Thyroid gland (tissue), 4 donors: ENCODE measurements around the gene CEP152.

Experiments
- POLR2A ChIP-seq, 2 donors: fragments of 450-650 bp; IDR thresholded peaks; one replicate each; pipeline ENCODE4 v1.6.1; 2017; ENCODE audit warnings: antibody characterized with exemption in 2 of 2, mild to moderate bottlenecking in 2 of 2, moderate library complexity in 1 of 2
- TF ChIP-seq, protein P1 (sequence below), 6 experiments: fragments of 200-600 bp in 3 of 6; fragments of 450-650 bp in 3 of 6; sonication (generic) in 3 of 6; IDR thresholded peaks; one replicate each; pipeline ENCODE4 v1.5.1; 2016 to 2019; ENCODE audit warnings: antibody characterized with exemption in 6 of 6, mild to moderate bottlenecking in 2 of 6, inconsistent platforms in 1 of 6, moderate library complexity in 1 of 6

DNA sequence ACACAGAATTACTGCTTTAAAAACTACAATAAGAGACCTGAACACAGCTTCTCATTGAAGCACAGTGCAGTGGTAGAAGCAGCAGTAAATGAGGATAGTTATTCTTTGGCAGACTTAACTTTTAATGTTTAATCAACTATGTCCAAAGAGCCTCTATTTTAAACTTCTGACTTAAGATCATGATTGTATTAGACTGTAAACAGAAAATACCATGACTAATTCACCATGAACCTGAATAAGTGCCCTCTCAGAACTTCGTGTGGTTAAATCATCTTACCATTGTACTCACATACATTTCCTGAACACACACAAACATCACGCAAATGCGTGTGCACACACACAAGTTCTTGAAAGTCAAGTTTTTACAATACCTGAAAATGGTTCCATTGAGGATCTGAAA, 13.9 kb downstream of the CEP152 start:
- TF ChIP-seq, protein P1, sequence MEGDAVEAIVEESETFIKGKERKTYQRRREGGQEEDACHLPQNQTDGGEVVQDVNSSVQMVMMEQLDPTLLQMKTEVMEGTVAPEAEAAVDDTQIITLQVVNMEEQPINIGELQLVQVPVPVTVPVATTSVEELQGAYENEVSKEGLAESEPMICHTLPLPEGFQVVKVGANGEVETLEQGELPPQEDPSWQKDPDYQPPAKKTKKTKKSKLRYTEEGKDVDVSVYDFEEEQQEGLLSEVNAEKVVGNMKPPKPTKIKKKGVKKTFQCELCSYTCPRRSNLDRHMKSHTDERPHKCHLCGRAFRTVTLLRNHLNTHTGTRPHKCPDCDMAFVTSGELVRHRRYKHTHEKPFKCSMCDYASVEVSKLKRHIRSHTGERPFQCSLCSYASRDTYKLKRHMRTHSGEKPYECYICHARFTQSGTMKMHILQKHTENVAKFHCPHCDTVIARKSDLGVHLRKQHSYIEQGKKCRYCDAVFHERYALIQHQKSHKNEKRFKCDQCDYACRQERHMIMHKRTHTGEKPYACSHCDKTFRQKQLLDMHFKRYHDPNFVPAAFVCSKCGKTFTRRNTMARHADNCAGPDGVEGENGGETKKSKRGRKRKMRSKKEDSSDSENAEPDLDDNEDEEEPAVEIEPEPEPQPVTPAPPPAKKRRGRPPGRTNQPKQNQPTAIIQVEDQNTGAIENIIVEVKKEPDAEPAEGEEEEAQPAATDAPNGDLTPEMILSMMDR (IDR thresholded peaks at IDR 0.05) = no peak
- no peak for TF ChIP-seq POLR2A (IDR thresholded peaks at IDR 0.05)
